Osteoblast (primary cell): ENCODE data around the gene CACNA2D3. TPM values are rescaled to one million over a fixed set of nuclear protein-coding genes. Genes with fewer than 3 reads are reported as not detected.

ENCODE experiments used
- DNase-seq: peaks from one replicate; pipeline ENCODE4 v3.0.0; 2011; ENCODE audit warnings: low spot score, mixed read lengths; ENCODE audit not compliant: insufficient read length; ENCODE audit errors: missing footprints
- H2AFZ ChIP-seq: 2 replicates; pipeline ENCODE4 v1.6.0; 2011; ENCODE audit warnings: mild to moderate bottlenecking, low read length
- H3K27ac ChIP-seq: 2 replicates; pipeline ENCODE4 v1.5.1; 2011; ENCODE audit warnings: mild to moderate bottlenecking, low read depth, low read length, moderate library complexity
- H3K27me3 ChIP-seq: 2 replicates; pipeline ENCODE4 v1.6.0; 2012; ENCODE audit warnings: mild to moderate bottlenecking, control low read depth, inconsistent platforms, low read length, moderate library complexity; ENCODE audit not compliant: insufficient read depth
- H3K36me3 ChIP-seq: 2 replicates; pipeline ENCODE4 v1.5.1; 2011; ENCODE audit warnings: mild to moderate bottlenecking, low read length, control low read depth, moderate library complexity; ENCODE audit not compliant: insufficient read depth
- H3K4me1 ChIP-seq: 2 replicates; pipeline ENCODE4 v1.5.1; 2011; ENCODE audit warnings: mild to moderate bottlenecking, low read length, control low read depth, moderate library complexity; ENCODE audit not compliant: insufficient read depth
- H3K4me2 ChIP-seq: 2 replicates; pipeline ENCODE4 v1.6.0; 2011; ENCODE audit warnings: mild to moderate bottlenecking, low read length; ENCODE audit not compliant: insufficient read depth
- H3K4me3 ChIP-seq: fragments of 200-600 bp; sonication (generic); 3 replicates; pipeline ENCODE4 v1.5.1; 2012; ENCODE audit warnings: mild to moderate bottlenecking, low read length, inconsistent platforms; ENCODE audit not compliant: insufficient read depth
- H3K79me2 ChIP-seq: 2 replicates; pipeline ENCODE4 v1.6.0; 2012; ENCODE audit warnings: mild to moderate bottlenecking, low read length, control low read depth, inconsistent platforms; ENCODE audit not compliant: insufficient read depth
- H3K9me3 ChIP-seq: 2 replicates; pipeline ENCODE4 v1.5.1; 2011; ENCODE audit warnings: low read depth, low read length, control low read depth
- H4K20me1 ChIP-seq: 2 replicates; pipeline ENCODE4 v1.6.0; 2012; ENCODE audit warnings: mild to moderate bottlenecking, low read length, control low read depth; ENCODE audit not compliant: insufficient read depth
- CTCF ChIP-seq: IDR thresholded peaks from 2 replicates; pipeline ENCODE4 v1.5.1; 2011; ENCODE audit warnings: mild to moderate bottlenecking, low read depth, low read length, moderate library complexity; ENCODE audit errors: extremely low read depth
- total RNA-seq: library from RNA; depleted of rRNA; stranded (reverse); fragments of >200 nt; gene quantifications from 2 replicates; pipeline ENCODE4 v1.2.3, GENCODE V29; 2012

CACNA2D3 gene
- total RNA-seq, 1 donor, result 0.36 TPM

GRCh38 chr3:55091381-55092225 lies 969.3 kb downstream of the CACNA2D3 start:
- TF ChIP-seq CTCF, result no peak
- Histone ChIP-seq H3K36me3 (no peaks in the 10 kb centered on the region), H3K4me2 (no peak overlapping the region), H4K20me1 (no peaks in the 10 kb centered on the region), H3K4me1 (peaks cover 3% of the 10 kb centered on the region), H3K27ac (no peak overlapping the region), H3K4me3 (no peak overlapping the region), H3K79me2 (no peaks in the 10 kb centered on the region), H3K27me3 (no peaks in the 10 kb centered on the region), H3K9me3 (no peaks in the 10 kb centered on the region), H2AFZ (no peak overlapping the region)
- DNase-seq, result no peak

GRCh38 chr3:55094676-55095075 lies 972.3 kb downstream of the CACNA2D3 start:
- no peaks in the 10 kb centered on the region for H3K27me3 ChIP-seq
- no peak overlapping the region for H3K4me2 ChIP-seq
- no peak for DNase-seq
- H4K20me1 ChIP-seq, result no peaks in the 10 kb centered on the region
- no peaks in the 10 kb centered on the region for H3K79me2 ChIP-seq
- H3K9me3 ChIP-seq, result no peaks in the 10 kb centered on the region
- no peak overlapping the region for H3K4me3 ChIP-seq
- no peak overlapping the region for H2AFZ ChIP-seq
- H3K27ac ChIP-seq, result no peak overlapping the region
- peaks cover 3% of the 10 kb centered on the region for H3K4me1 ChIP-seq
- H3K36me3 ChIP-seq, result no peaks in the 10 kb centered on the region
- no peak for TF ChIP-seq CTCF

- Histone ChIP-seq H3K4me2 (no peak overlapping the region), H3K27me3 (no peaks in the 10 kb centered on the region), H3K9me3 (no peaks in the 10 kb centered on the region), H3K36me3 (no peaks in the 10 kb centered on the region), H2AFZ (no peak overlapping the region), H4K20me1 (no peaks in the 10 kb centered on the region), H3K79me2 (no peaks in the 10 kb centered on the region), H3K4me3 (no peak overlapping the region), H3K4me1 (no peaks in the 10 kb centered on the region), H3K27ac (no peak overlapping the region)
- no peak for TF ChIP-seq CTCF
- no peak for DNase-seq
Observed at GRCh38 chr3:55097441-55097840, 975.1 kb downstream of the CACNA2D3 start.

- no peak overlapping the region for H3K27ac ChIP-seq
- no peaks in the 10 kb centered on the region for H3K79me2 ChIP-seq
- no peaks in the 10 kb centered on the region for H3K27me3 ChIP-seq
- DNase-seq, result no peak
- no peaks in the 10 kb centered on the region for H3K36me3 ChIP-seq
- no peak for TF ChIP-seq CTCF
- H3K4me2 ChIP-seq, result no peak overlapping the region
- no peak overlapping the region for H2AFZ ChIP-seq
- H3K4me1 ChIP-seq, result no peaks in the 10 kb centered on the region
- no peaks in the 10 kb centered on the region for H4K20me1 ChIP-seq
- H3K9me3 ChIP-seq, result no peaks in the 10 kb centered on the region
- no peak overlapping the region for H3K4me3 ChIP-seq
Observed at GRCh38 chr3:55105647-55106046, 983.3 kb downstream of the CACNA2D3 start.
